22Rv1 (cell line): ENCODE data around the gene SPACA9.
A peak's percentile ranks its signal among the peaks of the same experiment; 100 is the strongest.

ENCODE experiments used
- H3K27ac ChIP-seq: fragments of 450-650 bp; 2 replicates; pipeline ENCODE4 v1.5.1; 2017
- ZFX ChIP-seq: fragments of 450-650 bp; IDR thresholded peaks from 2 replicates; pipeline ENCODE4 v1.6.1; 2017; ENCODE audit warnings: antibody characterized with exemption, borderline replicate concordance
- TF ChIP-seq, protein P1 (sequence below): fragments of 450-650 bp; IDR thresholded peaks from 2 replicates; pipeline ENCODE4 v1.5.1; 2017; ENCODE audit warnings: mild to moderate bottlenecking

The SPACA9 gene

DNA sequence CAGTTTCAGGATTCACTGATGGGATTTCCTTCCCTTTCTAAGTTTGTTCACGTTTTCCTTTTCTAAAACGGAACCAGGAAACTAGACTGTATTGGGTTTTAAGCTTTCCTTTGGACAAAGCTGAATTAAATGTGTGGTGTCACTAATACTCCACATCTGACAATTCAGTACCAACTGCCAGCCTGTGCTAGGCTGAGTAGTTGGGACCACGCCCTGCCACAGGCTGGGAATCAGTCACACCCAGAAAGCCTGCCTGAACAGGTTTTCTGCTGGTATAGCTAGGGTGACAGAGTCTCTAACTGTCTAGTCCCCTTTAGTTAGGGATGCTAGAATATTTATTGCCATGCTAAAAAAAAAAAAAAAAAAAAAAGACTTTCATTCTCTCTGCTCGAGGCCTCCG, 15.6 kb downstream of the SPACA9 start:
- no peak overlapping the region for H3K27ac ChIP-seq
- TF ChIP-seq ZFX: no peak
- TF ChIP-seq, protein P1, sequence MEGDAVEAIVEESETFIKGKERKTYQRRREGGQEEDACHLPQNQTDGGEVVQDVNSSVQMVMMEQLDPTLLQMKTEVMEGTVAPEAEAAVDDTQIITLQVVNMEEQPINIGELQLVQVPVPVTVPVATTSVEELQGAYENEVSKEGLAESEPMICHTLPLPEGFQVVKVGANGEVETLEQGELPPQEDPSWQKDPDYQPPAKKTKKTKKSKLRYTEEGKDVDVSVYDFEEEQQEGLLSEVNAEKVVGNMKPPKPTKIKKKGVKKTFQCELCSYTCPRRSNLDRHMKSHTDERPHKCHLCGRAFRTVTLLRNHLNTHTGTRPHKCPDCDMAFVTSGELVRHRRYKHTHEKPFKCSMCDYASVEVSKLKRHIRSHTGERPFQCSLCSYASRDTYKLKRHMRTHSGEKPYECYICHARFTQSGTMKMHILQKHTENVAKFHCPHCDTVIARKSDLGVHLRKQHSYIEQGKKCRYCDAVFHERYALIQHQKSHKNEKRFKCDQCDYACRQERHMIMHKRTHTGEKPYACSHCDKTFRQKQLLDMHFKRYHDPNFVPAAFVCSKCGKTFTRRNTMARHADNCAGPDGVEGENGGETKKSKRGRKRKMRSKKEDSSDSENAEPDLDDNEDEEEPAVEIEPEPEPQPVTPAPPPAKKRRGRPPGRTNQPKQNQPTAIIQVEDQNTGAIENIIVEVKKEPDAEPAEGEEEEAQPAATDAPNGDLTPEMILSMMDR: no peak

DNA sequence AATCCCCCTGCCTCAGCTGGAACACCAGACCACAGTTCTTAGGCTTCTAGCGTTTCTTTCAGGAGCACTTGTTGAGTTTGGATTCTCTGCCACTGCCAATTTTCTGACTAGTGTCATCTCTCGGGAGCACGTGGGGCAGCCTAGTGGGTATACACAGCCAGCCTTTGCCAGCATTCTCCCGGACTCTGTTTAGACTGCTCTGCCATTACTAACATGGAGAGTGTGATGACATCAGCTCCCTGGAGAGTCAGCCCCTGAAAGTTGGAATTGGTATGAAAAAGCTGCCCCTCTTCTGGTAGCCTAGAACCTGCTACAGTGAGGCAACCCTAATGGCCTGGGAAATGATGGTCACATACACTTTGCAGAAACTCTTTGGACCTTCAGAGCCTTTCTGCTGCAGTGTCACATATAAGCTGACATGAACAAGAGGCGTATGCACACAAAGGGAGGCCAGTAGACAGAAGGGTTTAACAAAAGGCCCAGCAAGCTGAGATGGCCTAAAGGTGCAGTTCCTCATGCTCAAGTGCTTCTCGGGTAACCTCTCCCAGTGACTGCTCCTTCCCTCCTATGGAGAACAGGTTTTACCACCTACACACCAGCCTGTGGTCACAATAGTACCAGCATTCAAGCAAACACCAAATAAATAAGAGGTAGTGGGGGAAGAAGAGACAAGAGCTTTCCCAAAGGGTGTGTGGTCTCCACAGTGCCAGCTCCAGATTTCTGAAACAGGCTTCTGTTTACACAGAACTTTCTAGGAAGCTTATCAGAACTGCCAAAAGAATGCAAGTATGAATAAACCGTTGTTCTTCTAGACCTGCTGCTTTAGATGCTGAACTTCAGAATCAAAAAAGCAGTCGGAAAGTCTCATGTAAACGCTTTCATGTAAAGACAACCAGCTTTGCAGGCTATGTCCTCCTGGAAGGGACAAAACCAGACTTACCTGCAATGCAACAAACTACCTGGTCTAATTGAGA, 16.5 kb downstream of the SPACA9 start:
- H3K27ac ChIP-seq: no peak overlapping the region
- TF ChIP-seq ZFX: no peak
- TF ChIP-seq, protein P1: no peak

DNA sequence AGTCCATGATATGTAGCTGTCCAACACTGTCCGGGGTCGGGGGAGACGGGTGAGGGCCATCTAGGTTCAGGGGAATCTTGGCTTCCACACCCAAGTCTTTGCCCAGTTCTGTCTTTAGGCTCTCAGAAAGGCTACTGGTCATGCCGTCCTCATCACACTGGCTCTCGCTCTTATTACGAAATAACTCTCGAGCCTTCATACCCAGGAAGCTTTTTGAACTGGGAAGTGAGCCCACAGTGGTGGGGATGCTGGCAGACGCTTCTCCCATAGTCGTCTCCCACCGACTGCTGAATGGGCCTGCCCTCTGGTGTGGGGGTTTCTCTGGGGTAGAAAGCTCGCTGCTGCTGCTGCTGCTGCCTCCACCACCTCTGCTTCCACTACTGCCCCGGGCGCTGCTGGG, 17.6 kb downstream of the SPACA9 start:
- TF ChIP-seq, protein P1: no peak
- TF ChIP-seq ZFX: no peak
- no peak overlapping the region for H3K27ac ChIP-seq

DNA sequence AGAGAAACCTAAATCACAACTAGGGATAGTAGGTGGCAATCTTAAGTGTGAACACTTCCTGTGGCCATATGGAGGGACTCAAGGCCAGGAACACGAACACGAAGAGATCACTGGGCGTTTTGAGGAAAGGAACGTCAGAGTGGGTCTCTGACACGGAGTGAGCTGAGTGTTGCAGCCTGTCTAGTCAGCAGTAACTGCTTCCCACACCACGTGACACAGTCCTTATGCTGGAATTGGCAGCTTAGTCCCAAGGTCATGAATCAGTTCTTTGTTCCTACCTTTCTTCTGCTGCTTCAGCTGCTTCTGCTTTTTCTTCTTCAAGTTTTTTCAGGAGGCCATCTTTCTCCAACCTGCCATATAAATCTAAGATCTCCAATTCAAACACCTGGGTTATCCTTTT, 18.2 kb downstream of the SPACA9 start:
- H3K27ac ChIP-seq: no peak overlapping the region
- TF ChIP-seq, protein P1: no peak
- no peak for TF ChIP-seq ZFX

DNA sequence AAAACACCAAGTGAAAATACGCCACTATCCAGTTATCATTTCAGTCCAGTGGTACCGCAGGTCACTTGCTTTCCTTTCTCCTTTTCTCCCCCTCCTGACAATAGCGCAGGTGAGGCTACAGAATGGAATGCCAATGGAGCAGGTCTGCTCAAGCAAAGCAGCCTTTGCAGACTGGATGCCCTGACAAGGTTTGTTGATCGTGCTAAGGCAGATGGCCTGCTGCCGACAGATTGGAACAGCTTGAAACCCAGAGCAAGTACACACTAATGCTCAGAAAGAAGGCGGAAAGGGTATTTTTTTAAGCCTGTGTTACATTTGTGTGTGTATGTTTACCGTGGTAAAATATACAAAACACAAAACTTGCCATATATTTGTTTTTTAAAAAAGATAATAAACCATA, 19.4 kb downstream of the SPACA9 start:
- TF ChIP-seq, protein P1: no peak

DNA sequence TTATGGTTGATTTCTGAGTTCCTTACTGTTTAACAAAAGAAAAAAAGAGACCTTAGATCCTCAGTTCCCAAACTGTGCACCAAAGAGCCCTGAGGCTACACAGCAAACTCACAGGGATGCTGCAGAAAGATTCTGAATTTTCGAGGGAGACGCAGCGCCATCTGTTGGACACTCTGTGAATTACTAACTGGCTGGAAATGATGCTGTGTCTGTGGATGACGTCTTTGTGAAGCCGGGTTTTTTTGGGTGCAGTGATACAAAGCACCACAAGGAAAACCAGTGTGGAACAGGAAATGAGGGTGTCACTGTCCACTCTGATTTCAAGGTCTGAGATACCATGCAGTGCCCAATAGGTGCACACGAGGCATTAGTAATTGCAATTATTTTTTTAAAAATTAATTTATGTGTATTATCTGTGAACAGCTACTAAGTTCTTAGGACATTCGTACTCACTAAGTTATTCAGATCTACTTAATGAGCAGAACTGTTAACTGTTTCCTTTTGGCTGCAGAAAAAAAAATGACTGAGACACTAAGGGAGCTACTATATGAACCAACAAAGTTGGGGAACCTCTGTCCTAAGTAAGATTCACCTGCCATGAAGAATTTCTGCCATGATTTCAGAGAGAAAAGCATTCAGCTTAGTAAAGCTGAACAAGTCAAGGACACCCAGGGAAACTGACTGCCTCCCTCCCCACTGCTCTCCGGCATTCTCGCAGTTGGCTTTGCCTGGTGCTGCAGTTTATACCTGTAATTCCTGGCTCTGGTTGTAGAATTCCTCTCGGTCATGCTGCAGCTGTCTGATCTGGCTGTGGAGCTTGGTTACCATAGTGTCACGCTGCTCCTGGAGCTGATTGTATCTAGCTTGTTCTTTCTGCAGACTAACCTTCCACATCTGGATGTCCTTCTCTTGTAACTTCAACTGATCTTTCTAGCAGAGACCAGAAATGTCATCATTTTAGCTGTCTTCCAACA, 23.4 kb downstream of the SPACA9 start:
- TF ChIP-seq, protein P1: peak; percentile 93
- TF ChIP-seq ZFX: no peak
- no peak overlapping the region for H3K27ac ChIP-seq

More for the DNA sequence above, 19.4 kb downstream of the SPACA9 start:
- H3K27ac ChIP-seq: no peak overlapping the region
